ENCODE data around the gene MBD3L3. TPM values are rescaled to one million over a fixed set of nuclear protein-coding genes. Genes with fewer than 3 reads are reported as not detected.
"Not testable (repeated sequence)": the region's sequence is repeated elsewhere in the genome, so short reads cannot be mapped to it uniquely, and the experiment has no call there.

MBD3L3 gene
- polyA plus RNA-seq (2012; rRNA removed), result 0.07 TPM in 1 of 2 replicates, not detected in the other
- polyA plus RNA-seq (2012; cell fraction: cytosol; rRNA removed), result not detected in 2 replicates
- not detected in 2 replicates for polyA plus RNA-seq (2012; cell fraction: nucleus; rRNA removed)

GRCh38 chr19:7058576-7058975 lies at the start of gene MBD3L3:
Gene MBD3L3, minus strand, starts transcription at chr19:7058676. Its CDS starts 71 bp downstream, at chr19:7058605.
- H3K9me3 ChIP-seq; POLR2A ChIA-PET; H3K4me1 ChIP-seq (ENCODE audit: control insufficient read depth in 1 of 2, insufficient read depth in 2 of 2, low read depth in 1 of 2, low read length in 1 of 2); H3K9me2 ChIP-seq; H3K4me3 ChIP-seq (ENCODE audit: low read depth in 2 of 2, low read length in 1 of 2); H3K36me3 ChIP-seq (replicated peaks in 1 of 2; ENCODE audit: control insufficient read depth in 1 of 2, insufficient read depth in 2 of 2, low read length in 1 of 2); H3K27me3 ChIP-seq (ENCODE audit: insufficient read depth); H3K79me2 ChIP-seq (ENCODE audit: insufficient read depth); DNase-seq; H3F3A ChIP-seq (replicated peaks; ENCODE audit: insufficient read depth); H3K9ac ChIP-seq; H2AFZ ChIP-seq (ENCODE audit: low read depth); CTCF ChIA-PET; H3K27ac ChIP-seq (ENCODE audit: low read depth in 2 of 2, low read length in 1 of 2); H3K4me2 ChIP-seq; H4K20me1 ChIP-seq (ENCODE audit: insufficient read depth): not testable (repeated sequence)
- no CpG with 5 or more reads among the region's 8 CpGs for WGBS (ENCODE audit: low lambda C conversion rate)

GRCh38 chr19:7106711-7107657 lies 48.5 kb upstream of the MBD3L3 start:
- Histone ChIP-seq H3K4me3 (ENCODE audit: low read depth in 2 of 2, low read length in 1 of 2) (no peak overlapping the region), H3K27ac (ENCODE audit: low read depth in 2 of 2, low read length in 1 of 2) (no peak overlapping the region), H2AFZ (ENCODE audit: low read depth) (no peak overlapping the region), H3K9me2 (no peaks in the 10 kb centered on the region), H3K9me3 (no peaks in the 10 kb centered on the region), H3K4me2 (no peak overlapping the region), H3K79me2 (ENCODE audit: insufficient read depth) (no peaks in the 10 kb centered on the region), H3K27me3 (ENCODE audit: insufficient read depth) (no peaks in the 10 kb centered on the region), H4K20me1 (ENCODE audit: insufficient read depth) (no peaks in the 10 kb centered on the region), H3K36me3 (replicated peaks in 1 of 2; ENCODE audit: control insufficient read depth in 1 of 2, insufficient read depth in 2 of 2, low read length in 1 of 2) (no peaks in the 10 kb centered on the region), H3K9ac (no peak overlapping the region), H3K4me1 (ENCODE audit: control insufficient read depth in 1 of 2, insufficient read depth in 2 of 2, low read depth in 1 of 2, low read length in 1 of 2) (no peaks in the 10 kb centered on the region), H3F3A (replicated peaks; ENCODE audit: insufficient read depth) (no peaks in the 10 kb centered on the region)
- TF ChIP-seq NFIC (IDR thresholded peaks at IDR 0.05; ENCODE audit: borderline replicate concordance), result no peak
- no peak for TF ChIP-seq FOXM1 (IDR thresholded peaks at IDR 0.05; ENCODE audit: low read depth)
- no peak for TF ChIP-seq SMC3 (IDR thresholded peaks at IDR 0.05; ENCODE audit: low read depth, low read length)
- TF ChIP-seq, protein P1, sequence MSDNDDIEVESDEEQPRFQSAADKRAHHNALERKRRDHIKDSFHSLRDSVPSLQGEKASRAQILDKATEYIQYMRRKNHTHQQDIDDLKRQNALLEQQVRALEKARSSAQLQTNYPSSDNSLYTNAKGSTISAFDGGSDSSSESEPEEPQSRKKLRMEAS (IDR thresholded peaks at IDR 0.05; ENCODE audit: low read depth), result no peak
- no peak for TF ChIP-seq RAD21 (IDR thresholded peaks at IDR 0.05; ENCODE audit: low read length)
- DNase-seq, result no peak
- ChIA-PET CTCF (no interaction called here), POLR2A (no interaction called here)
- WGBS (ENCODE audit: low lambda C conversion rate), result 31% methylated on average over 10 of the region's 10 CpGs

DNA sequence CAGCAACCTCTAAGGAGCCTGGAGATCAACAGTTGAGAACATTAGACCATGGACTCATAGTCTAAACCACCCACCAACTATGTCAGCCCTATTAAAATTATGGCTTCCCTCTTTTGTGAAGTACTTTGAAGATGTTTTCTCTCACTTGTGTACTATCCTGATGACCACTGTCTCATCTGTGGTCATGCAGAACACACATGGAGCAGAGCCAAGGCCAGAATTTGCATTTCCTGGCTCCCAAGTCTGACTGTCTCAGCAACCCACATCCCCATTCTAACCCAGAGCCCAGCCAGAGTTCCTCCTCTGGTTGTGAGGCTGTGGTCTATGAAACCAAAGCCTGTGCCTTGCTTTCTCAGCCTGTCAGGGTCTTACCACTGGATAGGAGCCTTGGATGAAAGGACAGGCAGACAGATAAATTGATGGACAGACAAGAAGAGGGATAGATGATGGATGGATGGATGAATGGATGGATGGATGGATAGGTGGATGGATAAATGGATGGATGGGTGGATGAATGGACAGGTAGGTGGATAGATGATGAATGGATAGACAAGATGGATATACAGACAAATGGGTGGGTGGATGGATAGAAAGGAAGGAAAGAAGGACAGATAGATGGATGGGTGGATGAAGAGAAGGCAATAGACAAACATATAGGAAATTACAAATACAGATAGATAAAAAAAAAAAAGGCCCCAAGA lies 46.4 kb upstream of the MBD3L3 start:
- no peaks in the 10 kb centered on the region for H3K79me2 ChIP-seq (ENCODE audit: insufficient read depth)
- H3K4me3 ChIP-seq (ENCODE audit: low read depth in 2 of 2, low read length in 1 of 2), result no peak overlapping the region
- TF ChIP-seq TEAD4 (IDR thresholded peaks at IDR 0.05; ENCODE audit: borderline replicate concordance, insufficient read depth) (no peak), RAD21 (IDR thresholded peaks at IDR 0.05; ENCODE audit: low read length) (no peak), PBX3 (IDR thresholded peaks at IDR 0.05) (no peak), ELF1 (IDR thresholded peaks at IDR 0.05) (no peak), FOXJ3 (CRISPR knock-in tag; IDR thresholded peaks at IDR 0.05) (no peak), GATA2 (CRISPR knock-in tag; IDR thresholded peaks at IDR 0.05) (no peak), CHD2 (IDR thresholded peaks at IDR 0.05; ENCODE audit: low read length, partially characterized antibody) (no peak), EZH2phosphoT487 (IDR thresholded peaks at IDR 0.05; ENCODE audit: borderline replicate concordance, low read depth) (no peak), FOXM1 (IDR thresholded peaks at IDR 0.05; ENCODE audit: low read depth) (no peak)
- TF ChIP-seq, protein P2, sequence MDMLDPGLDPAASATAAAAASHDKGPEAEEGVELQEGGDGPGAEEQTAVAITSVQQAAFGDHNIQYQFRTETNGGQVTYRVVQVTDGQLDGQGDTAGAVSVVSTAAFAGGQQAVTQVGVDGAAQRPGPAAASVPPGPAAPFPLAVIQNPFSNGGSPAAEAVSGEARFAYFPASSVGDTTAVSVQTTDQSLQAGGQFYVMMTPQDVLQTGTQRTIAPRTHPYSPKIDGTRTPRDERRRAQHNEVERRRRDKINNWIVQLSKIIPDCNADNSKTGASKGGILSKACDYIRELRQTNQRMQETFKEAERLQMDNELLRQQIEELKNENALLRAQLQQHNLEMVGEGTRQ (IDR thresholded peaks at IDR 0.05; ENCODE audit: borderline replicate concordance, low read depth, low read length), result no peak
- TF ChIP-seq, protein P3, sequence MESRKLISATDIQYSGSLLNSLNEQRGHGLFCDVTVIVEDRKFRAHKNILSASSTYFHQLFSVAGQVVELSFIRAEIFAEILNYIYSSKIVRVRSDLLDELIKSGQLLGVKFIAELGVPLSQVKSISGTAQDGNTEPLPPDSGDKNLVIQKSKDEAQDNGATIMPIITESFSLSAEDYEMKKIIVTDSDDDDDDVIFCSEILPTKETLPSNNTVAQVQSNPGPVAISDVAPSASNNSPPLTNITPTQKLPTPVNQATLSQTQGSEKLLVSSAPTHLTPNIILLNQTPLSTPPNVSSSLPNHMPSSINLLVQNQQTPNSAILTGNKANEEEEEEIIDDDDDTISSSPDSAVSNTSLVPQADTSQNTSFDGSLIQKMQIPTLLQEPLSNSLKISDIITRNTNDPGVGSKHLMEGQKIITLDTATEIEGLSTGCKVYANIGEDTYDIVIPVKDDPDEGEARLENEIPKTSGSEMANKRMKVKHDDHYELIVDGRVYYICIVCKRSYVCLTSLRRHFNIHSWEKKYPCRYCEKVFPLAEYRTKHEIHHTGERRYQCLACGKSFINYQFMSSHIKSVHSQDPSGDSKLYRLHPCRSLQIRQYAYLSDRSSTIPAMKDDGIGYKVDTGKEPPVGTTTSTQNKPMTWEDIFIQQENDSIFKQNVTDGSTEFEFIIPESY (IDR thresholded peaks at IDR 0.05; ENCODE audit: borderline replicate concordance, low read depth), result no peak
- H3K36me3 ChIP-seq (replicated peaks in 1 of 2; ENCODE audit: control insufficient read depth in 1 of 2, insufficient read depth in 2 of 2, low read length in 1 of 2), result no peaks in the 10 kb centered on the region
- no peaks in the 10 kb centered on the region for H4K20me1 ChIP-seq (ENCODE audit: insufficient read depth)
- H3K9ac ChIP-seq, result no peak overlapping the region
- no peaks in the 10 kb centered on the region for H3K27me3 ChIP-seq (ENCODE audit: insufficient read depth)
- ChIA-PET CTCF (no interaction called here), POLR2A (no interaction called here)
- no peaks in the 10 kb centered on the region for H3K9me3 ChIP-seq
- H3K4me1 ChIP-seq (ENCODE audit: control insufficient read depth in 1 of 2, insufficient read depth in 2 of 2, low read depth in 1 of 2, low read length in 1 of 2), result no peaks in the 10 kb centered on the region
- no peaks in the 10 kb centered on the region for H3F3A ChIP-seq (replicated peaks; ENCODE audit: insufficient read depth)
- no peak for DNase-seq
- H3K9me2 ChIP-seq, result no peaks in the 10 kb centered on the region
- no peak overlapping the region for H3K27ac ChIP-seq (ENCODE audit: low read depth in 2 of 2, low read length in 1 of 2)
- H2AFZ ChIP-seq (ENCODE audit: low read depth), result no peak overlapping the region
- no peak overlapping the region for H3K4me2 ChIP-seq

Measured in SK-N-SH (cell line).